Retinal pigment epithelial cell (primary cell): ENCODE measurements around the gene KTI12.
"Not testable (repeated sequence)": the region's sequence is repeated elsewhere in the genome, so short reads cannot be mapped to it uniquely, and the experiment has no call there.

Experiments
- DNase-seq: peaks from one replicate; pipeline ENCODE4 v3.0.0-alpha.2; 2010; ENCODE audit warnings: low read depth
- H3K4me3 ChIP-seq: 2 replicates; pipeline ENCODE4 v1.5.1; 2011; ENCODE audit warnings: mild to moderate bottlenecking, low read length, control low read depth, moderate library complexity
- TF ChIP-seq, protein P1 (sequence below): conservative IDR thresholded peaks from 2 replicates; pipeline ENCODE4 v1.5.1; 2011; ENCODE audit warnings: low read depth, low read length, control low read depth, inconsistent platforms

The KTI12 gene, protein sequence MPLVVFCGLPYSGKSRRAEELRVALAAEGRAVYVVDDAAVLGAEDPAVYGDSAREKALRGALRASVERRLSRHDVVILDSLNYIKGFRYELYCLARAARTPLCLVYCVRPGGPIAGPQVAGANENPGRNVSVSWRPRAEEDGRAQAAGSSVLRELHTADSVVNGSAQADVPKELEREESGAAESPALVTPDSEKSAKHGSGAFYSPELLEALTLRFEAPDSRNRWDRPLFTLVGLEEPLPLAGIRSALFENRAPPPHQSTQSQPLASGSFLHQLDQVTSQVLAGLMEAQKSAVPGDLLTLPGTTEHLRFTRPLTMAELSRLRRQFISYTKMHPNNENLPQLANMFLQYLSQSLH

DNA sequence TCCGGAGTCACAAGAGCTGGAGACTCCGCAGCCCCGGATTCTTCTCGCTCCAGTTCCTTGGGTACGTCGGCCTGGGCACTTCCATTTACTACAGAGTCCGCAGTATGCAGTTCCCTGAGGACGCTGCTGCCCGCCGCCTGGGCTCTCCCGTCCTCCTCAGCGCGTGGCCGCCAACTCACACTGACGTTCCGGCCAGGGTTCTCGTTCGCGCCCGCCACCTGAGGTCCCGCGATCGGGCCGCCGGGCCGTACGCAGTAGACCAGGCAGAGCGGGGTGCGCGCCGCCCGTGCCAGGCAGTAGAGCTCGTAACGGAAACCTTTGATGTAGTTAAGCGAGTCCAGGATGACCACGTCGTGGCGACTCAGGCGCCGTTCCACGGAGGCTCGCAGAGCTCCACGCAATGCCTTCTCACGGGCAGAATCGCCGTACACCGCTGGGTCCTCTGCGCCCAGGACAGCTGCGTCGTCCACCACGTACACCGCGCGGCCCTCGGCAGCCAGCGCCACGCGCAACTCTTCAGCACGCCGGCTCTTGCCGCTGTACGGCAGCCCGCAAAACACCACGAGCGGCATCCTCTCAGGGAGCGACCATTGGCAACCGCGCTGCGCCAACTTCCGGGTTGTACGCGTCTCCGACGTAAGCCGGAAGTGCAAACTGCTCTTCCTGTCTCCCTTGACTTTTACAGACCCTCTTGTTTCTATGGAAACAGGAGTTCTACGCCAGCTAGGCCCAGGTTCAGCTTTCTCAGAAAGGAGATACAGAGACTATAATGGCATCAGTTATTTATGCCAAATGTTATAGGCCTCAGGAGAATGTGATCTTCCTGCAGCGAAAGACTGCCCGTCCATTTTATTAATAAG is at the start of gene KTI12:
Gene KTI12 (minus strand): TSS at position 621 of the 860 bp plus-strand sequence. CDS start 49 bp downstream, at position 572.
- TF ChIP-seq, protein P1, sequence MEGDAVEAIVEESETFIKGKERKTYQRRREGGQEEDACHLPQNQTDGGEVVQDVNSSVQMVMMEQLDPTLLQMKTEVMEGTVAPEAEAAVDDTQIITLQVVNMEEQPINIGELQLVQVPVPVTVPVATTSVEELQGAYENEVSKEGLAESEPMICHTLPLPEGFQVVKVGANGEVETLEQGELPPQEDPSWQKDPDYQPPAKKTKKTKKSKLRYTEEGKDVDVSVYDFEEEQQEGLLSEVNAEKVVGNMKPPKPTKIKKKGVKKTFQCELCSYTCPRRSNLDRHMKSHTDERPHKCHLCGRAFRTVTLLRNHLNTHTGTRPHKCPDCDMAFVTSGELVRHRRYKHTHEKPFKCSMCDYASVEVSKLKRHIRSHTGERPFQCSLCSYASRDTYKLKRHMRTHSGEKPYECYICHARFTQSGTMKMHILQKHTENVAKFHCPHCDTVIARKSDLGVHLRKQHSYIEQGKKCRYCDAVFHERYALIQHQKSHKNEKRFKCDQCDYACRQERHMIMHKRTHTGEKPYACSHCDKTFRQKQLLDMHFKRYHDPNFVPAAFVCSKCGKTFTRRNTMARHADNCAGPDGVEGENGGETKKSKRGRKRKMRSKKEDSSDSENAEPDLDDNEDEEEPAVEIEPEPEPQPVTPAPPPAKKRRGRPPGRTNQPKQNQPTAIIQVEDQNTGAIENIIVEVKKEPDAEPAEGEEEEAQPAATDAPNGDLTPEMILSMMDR = no peak
- H3K4me3 ChIP-seq = peak within 1 kb of the TSS; percentile 92
- peak; percentile 76 for DNase-seq

DNA sequence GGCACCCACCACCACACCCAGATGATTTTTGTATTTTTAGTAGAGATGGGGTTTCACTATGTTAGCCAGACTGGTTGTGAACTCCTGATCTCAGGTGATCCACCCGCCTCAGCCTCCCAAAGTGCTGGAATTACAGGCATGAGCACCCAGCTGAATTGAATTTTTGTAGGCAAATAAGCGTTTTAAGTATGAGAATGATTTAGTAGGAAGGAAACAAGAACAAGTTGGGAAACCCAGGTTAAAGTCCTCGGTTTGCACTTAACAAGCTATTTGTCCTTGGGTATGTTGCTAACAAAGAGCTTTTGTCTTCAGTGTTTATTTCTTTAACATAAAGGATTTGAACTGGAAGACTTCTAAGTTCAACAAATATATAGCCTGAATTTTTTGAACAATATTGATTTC is 46.4 kb upstream of the KTI12 start:
- DNase-seq = no peak
- H3K4me3 ChIP-seq = no peak overlapping the region
- TF ChIP-seq, protein P1 = no peak

DNA sequence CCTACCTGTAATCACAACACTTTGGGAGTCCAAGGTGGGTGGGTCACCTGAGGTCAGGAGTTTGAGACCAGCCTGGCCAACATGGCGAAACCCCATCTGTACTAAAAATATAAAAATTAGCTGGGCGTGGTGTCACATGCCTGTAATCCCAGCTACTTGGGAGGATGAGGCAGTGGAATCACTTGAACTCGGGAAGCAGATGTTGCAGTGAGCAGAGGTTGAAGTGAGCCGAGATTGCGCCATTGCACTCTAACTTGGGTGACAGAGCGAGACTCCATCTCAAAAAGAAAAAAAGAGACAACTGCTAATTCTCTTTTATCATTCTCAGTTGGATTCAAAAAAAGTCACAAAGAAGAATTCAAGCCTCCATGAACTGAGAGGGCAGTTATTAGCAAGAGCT is 43.7 kb upstream of the KTI12 start:
- DNase-seq = not testable (repeated sequence)

DNA sequence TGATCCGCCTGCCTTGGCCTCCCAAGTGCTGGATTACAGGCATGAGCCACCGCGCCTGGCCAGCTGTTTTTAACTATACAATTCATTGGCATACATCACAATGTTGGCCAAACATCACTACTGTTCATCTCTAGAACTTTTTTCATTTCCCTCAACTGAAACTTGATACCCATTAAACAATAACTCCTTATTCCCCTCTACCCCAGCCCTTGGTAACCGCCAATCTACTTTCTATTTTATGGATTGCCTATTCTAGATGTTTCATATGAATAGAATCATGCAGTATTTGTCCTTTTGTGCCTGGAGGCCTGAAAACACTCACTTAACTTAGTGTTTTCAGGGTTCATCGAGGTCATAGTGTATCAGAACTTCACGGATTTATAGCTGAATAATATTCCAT is 38.7 kb upstream of the KTI12 start:
- no peak for DNase-seq
- TF ChIP-seq, protein P1 = no peak
- no peak overlapping the region for H3K4me3 ChIP-seq

More for the DNA sequence above, 43.7 kb upstream of the KTI12 start:
- not testable (repeated sequence) for H3K4me3 ChIP-seq

DNA sequence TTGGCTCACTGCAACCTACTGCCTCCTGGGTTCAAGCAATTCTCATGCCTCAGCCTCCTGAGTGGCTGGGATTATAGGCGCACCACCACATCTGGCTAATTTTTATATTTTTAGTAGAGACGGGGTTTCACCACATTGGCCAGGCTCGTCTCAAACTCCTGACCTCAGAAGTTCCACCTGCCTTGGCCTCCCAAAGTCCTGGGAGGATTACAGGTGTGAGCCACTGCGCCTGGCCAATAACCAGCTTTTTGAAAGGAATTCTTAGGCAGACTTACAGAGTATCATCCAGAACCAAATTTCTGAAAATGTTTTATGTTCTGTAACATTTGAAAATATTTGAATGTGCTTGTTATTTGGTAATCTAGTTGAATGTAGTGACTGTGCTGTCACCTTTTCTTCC is 37.1 kb upstream of the KTI12 start:
- TF ChIP-seq, protein P1 = no peak
- DNase-seq = no peak
- no peak overlapping the region for H3K4me3 ChIP-seq

DNA sequence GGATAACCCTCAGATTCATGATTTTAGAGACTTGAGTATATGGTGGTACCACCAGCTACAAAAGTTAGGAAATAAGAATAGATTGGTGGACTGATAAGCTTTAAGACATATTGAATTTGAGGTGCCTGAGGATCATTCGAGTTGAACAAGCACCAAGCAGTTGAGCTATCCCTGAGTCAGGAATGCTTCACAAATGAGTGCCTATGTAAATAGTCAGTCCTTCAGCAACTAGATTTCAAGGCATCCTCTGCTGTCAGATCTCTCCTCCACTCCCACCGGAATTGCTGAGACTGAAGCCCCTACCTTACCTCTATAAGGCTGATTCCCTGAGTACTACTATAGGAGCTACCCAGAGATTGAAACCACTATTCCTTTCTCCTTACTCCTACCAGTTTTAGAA is 29.6 kb upstream of the KTI12 start:
- no peak for DNase-seq
- TF ChIP-seq, protein P1 = no peak
- H3K4me3 ChIP-seq = no peak overlapping the region

DNA sequence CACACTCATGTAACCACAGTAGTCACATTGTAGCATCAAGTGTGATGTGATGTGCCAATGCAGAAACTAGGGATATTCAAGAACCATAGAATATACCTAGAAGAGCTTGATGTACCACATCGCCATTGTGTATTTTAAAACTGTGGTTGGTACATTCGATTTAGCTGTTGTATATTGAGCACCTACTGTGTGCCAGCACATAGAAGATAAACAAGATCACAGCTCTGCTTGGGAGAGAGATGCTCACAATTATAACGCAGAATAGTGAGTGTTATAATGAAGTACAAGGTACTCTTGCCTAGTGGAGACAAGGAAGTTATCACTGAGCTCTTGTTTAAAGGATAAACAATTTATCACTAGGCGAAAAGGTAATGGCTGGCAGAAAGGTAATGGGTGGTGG is 27.2 kb upstream of the KTI12 start:
- no peak for DNase-seq
- TF ChIP-seq, protein P1 = no peak
- no peak overlapping the region for H3K4me3 ChIP-seq
